ENCODE measurements around the gene SH3RF3. TPM values are rescaled to one million over a fixed set of nuclear protein-coding genes. Genes with fewer than 3 reads are reported as not detected.

SH3RF3 gene
- total RNA-seq, 4 donors from 2014 or later = 2.2 to 6.1 (median 4.2) TPM

DNA sequence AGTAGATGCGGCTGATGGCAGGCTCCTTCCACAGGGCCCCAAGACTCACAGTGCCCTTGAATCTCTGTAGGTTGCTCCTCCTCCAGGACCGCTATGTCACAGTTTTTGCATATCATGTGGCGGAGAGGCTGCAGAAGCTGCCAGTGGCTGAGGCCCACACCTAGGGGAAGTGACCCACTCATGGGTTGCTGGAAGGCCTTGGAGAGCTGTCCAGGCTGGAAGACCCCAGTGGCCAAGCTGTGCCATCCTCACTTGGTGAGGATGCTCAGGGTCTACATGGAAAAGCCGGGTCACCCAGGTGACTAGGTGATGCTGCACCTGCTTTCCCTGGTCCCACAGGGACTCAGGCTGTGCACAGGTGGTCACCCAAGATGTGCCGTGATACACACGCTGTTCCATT is 394.1 kb downstream of the SH3RF3 start:
- Histone ChIP-seq H3K9me3 (no peaks in the 10 kb centered on the region), H3K4me1 (peaks cover 1% of the 10 kb centered on the region)
- 100% methylated on average over 2 of the region's 6 CpGs for WGBS

GRCh38 chr2:109523536-109524361 is 394.7 kb downstream of the SH3RF3 start:
- TF ChIP-seq EP300 (IDR thresholded peaks at IDR 0.05) (no peak), POLR2AphosphoS5 (IDR thresholded peaks at IDR 0.05) (no peak), POLR2A (IDR thresholded peaks at IDR 0.05) (no peak)
- TF ChIP-seq, protein P1, sequence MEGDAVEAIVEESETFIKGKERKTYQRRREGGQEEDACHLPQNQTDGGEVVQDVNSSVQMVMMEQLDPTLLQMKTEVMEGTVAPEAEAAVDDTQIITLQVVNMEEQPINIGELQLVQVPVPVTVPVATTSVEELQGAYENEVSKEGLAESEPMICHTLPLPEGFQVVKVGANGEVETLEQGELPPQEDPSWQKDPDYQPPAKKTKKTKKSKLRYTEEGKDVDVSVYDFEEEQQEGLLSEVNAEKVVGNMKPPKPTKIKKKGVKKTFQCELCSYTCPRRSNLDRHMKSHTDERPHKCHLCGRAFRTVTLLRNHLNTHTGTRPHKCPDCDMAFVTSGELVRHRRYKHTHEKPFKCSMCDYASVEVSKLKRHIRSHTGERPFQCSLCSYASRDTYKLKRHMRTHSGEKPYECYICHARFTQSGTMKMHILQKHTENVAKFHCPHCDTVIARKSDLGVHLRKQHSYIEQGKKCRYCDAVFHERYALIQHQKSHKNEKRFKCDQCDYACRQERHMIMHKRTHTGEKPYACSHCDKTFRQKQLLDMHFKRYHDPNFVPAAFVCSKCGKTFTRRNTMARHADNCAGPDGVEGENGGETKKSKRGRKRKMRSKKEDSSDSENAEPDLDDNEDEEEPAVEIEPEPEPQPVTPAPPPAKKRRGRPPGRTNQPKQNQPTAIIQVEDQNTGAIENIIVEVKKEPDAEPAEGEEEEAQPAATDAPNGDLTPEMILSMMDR (IDR thresholded peaks at IDR 0.05) = no peak
- H3K4me3 ChIP-seq = no peak overlapping the region
- 81% methylated on average over 9 of the region's 13 CpGs for WGBS

More for the DNA sequence above, 394.1 kb downstream of the SH3RF3 start:
- TF ChIP-seq, protein P1 (IDR thresholded peaks at IDR 0.05) = no peak
- TF ChIP-seq POLR2AphosphoS5 (IDR thresholded peaks at IDR 0.05) (no peak), POLR2A (IDR thresholded peaks at IDR 0.05) (no peak), EP300 (IDR thresholded peaks at IDR 0.05) (no peak)
- H3K36me3 ChIP-seq = no peaks in the 10 kb centered on the region
- no peak overlapping the region for H3K4me3 ChIP-seq
- H3K27ac ChIP-seq = no peak overlapping the region
- H3K27me3 ChIP-seq = no peaks in the 10 kb centered on the region
- DNase-seq (ENCODE audit: low spot score in 2 of 2) = peak in 1 of 2 donors; percentile 33

GRCh38 chr2:109525836-109526235 is 396.8 kb downstream of the SH3RF3 start:
- Histone ChIP-seq H3K4me3 (no peak overlapping the region), H3K4me1 (peaks cover 11% of the 10 kb centered on the region), H3K9me3 (no peaks in the 10 kb centered on the region), H3K36me3 (no peaks in the 10 kb centered on the region), H3K27me3 (no peaks in the 10 kb centered on the region), H3K27ac (no peak overlapping the region)
- no peak for TF ChIP-seq POLR2AphosphoS5 (IDR thresholded peaks at IDR 0.05)
- TF ChIP-seq POLR2A (IDR thresholded peaks at IDR 0.05) = no peak
- WGBS = 79% methylated on average over 4 of the region's 4 CpGs
- DNase-seq (ENCODE audit: low spot score in 2 of 2) = no peak

More at GRCh38 chr2:109523536-109524361, 394.7 kb downstream of the SH3RF3 start:
- Histone ChIP-seq H3K27ac (no peak overlapping the region), H3K27me3 (no peaks in the 10 kb centered on the region), H3K9me3 (no peaks in the 10 kb centered on the region), H3K4me1 (no peaks in the 10 kb centered on the region), H3K36me3 (no peaks in the 10 kb centered on the region)
- peak in 1 of 2 donors; percentile 31 for DNase-seq (ENCODE audit: low spot score in 2 of 2)

DNA sequence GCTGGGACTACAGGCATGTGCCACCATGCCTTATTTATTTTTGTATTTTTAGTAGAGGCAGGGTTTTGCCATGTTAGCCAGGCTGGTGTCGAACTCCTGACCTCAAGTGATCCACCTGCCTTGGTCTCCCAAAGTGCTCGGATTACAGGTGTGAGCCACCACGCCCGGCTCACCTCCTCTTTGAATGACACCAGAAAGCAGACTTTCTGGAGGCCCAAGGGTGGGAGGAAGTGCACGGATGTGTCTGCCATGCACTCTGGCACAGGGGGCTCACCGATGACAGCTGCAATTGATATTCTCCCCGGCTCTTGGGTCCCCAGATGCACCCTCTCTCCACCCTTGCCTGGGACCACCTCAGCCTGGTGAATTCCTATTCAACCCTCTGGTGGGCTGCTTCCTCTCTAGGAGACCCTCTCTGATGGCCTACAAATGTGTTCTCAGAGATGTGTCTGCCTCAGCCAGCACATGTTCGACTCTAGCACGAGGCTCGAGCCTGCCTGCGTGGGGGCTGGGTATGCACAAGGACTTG is 397.5 kb downstream of the SH3RF3 start:
- DNase-seq (ENCODE audit: low spot score in 2 of 2) = peak in 1 of 2 donors; percentile 61

DNA sequence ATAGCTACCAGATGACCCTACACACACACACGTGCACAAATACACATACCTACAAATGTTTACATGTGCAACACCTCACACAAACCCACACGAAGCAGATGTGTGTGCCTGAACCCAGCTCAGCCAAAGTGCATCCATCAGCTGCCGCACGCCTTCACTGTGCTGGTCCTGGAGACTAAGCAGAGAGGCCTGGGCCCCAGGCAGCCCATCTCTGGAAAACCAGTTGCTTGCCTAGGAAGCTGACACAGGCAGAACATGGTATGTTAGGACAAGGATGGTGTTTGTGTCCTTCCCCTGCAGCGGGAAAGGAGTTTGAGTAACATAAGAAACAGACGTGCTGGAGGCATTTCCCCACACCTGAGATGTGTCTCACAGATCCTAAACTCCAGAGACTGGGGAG is 398.1 kb downstream of the SH3RF3 start:
- DNase-seq (ENCODE audit: low spot score in 2 of 2) = peak in 1 of 2 donors; percentile 28
- Histone ChIP-seq H3K9me3 (no peaks in the 10 kb centered on the region), H3K27me3 (no peaks in the 10 kb centered on the region), H3K4me3 (no peak overlapping the region), H3K4me1 (peaks cover 11% of the 10 kb centered on the region), H3K36me3 (no peaks in the 10 kb centered on the region), H3K27ac (no peak overlapping the region)
- TF ChIP-seq, protein P1 (IDR thresholded peaks at IDR 0.05) = no peak
- 95% methylated on average over 6 of the region's 6 CpGs for WGBS

More for the DNA sequence above, 397.5 kb downstream of the SH3RF3 start:
- Histone ChIP-seq H3K27me3 (no peaks in the 10 kb centered on the region), H3K9me3 (no peaks in the 10 kb centered on the region), H3K27ac (no peak overlapping the region), H3K36me3 (no peaks in the 10 kb centered on the region), H3K4me3 (no peak overlapping the region), H3K4me1 (peaks cover 11% of the 10 kb centered on the region)
- TF ChIP-seq POLR2AphosphoS5 (IDR thresholded peaks at IDR 0.05) = no peak
- WGBS = 85% methylated on average over 5 of the region's 11 CpGs
